ENCODE data around the gene IL17C.

GRCh38 chr16:88678224-88678979 lies 40.0 kb downstream of the IL17C start:
- TF ChIP-seq CTCF (IDR thresholded peaks at IDR 0.05) = no peak
- no peak for TF ChIP-seq POLR2A (IDR thresholded peaks at IDR 0.05)
